ENCODE measurements around the gene ZNF710. TPM values are rescaled to one million over a fixed set of nuclear protein-coding genes. Genes with fewer than 3 reads are reported as not detected.

Gene ZNF710
- total and polyA plus RNA-seq, 2 of the 8 experiments (the other 6 are each of a cell fraction or from before 2014, with no cell fraction given) = 10.5 to 24.0 TPM

GRCh38 chr15:90106522-90107117, 105.5 kb downstream of the ZNF710 start:
- peak overlapping the region; percentile 81; the same call in 1 of the 2 replicates for H2BK15ac ChIP-seq (ENCODE audit: low read length)
- H3K9ac ChIP-seq (replicated peaks in 1 of 4; ENCODE audit: extremely low read depth in 1 of 4, low read depth in 3 of 4, low read length in 3 of 4) = no peak overlapping the region
- peak overlapping the region; percentile 65 for H4K91ac ChIP-seq (replicated peaks; ENCODE audit: insufficient read length, low read length)
- H3K79me1 ChIP-seq (ENCODE audit: low read depth, low read length) = no peaks in the 10 kb centered on the region
- no peak overlapping the region for H3K56ac ChIP-seq (replicated peaks; ENCODE audit: insufficient read length, low read depth, low read length)
- H3K23ac ChIP-seq (ENCODE audit: insufficient read length) = no peak overlapping the region
- H3K18ac ChIP-seq (ENCODE audit: extremely low read depth, low read length) = no peak overlapping the region; the same call in 1 of the 2 replicates
- FAIRE-seq (no peak), DNase-seq (ENCODE audit: low read depth in 1 of 2, low spot score in 2 of 2) (no peak)
- H3K9me3 ChIP-seq (ENCODE audit: insufficient read depth in 2 of 2, low read depth in 1 of 2, low read length in 1 of 2) = no peaks in the 10 kb centered on the region
- no peak overlapping the region for H2BK120ac ChIP-seq (replicated peaks; ENCODE audit: low read depth, low read length)
- H4K20me1 ChIP-seq (replicated peaks in 1 of 2; ENCODE audit: control insufficient read depth in 1 of 2, insufficient read depth in 2 of 2, low read length in 2 of 2) = no peaks in the 10 kb centered on the region
- no peak overlapping the region for H4K8ac ChIP-seq (ENCODE audit: extremely low read depth, insufficient read depth, low read length)
- H3K27me3 ChIP-seq (replicated peaks in 1 of 4; ENCODE audit: control insufficient read depth in 3 of 4, extremely low read depth in 1 of 4, insufficient read depth in 3 of 4, low read length in 3 of 4) = peaks cover 0 to 21% (median 13%) of the 10 kb centered on the region in 4 experiments; a peak in 6 of 7 replicates
- no peak overlapping the region for H3K4me3 ChIP-seq (ENCODE audit: extremely low read depth in 1 of 4, insufficient read depth in 2 of 4, low read depth in 3 of 4, low read length in 4 of 4)
- peak overlapping the region; percentile 84 for H2AFZ ChIP-seq (ENCODE audit: low read length)
- WGBS, 2 experiments (ENCODE audit: extremely low coverage in 1 of 2, insufficient coverage in 1 of 2, insufficient read length in 1 of 2, insufficient replicate concordance in 2 of 2, low coverage in 1 of 2, low lambda C conversion rate in 2 of 2, missing lambda C conversion rate in 1 of 2) = 80% methylated on average over 7 of the region's 7 CpGs; no CpG with 5 or more reads in 1 of the 2 experiments
- H3K23me2 ChIP-seq (ENCODE audit: low read depth, low read length) = peaks cover 2% of the 10 kb centered on the region
- H3K79me2 ChIP-seq (ENCODE audit: control insufficient read depth in 1 of 2, insufficient read depth in 2 of 2, low read length in 2 of 2) = no peaks in the 10 kb centered on the region
- no peak overlapping the region for H3K14ac ChIP-seq (ENCODE audit: insufficient read length)
- H3K36me3 ChIP-seq (ENCODE audit: control insufficient read depth in 2 of 4, insufficient read depth in 4 of 4, low read length in 3 of 4) = no peaks in the 10 kb centered on the region
- H3K4me2 ChIP-seq (ENCODE audit: insufficient read depth in 1 of 2, low read depth in 2 of 2, low read length in 2 of 2) = no peak overlapping the region
- CTCF ChIA-PET (ENCODE audit: partially characterized antibody) = interaction anchor here (0.5 to 1.5 kb wide), 10 partner anchors 8 to 346 kb away, joined by 3 to 8 read pairs (median 4); no protein-coding TSS in a partner anchor
- peak overlapping the region; percentile 80; the same call in 1 of the 2 replicates for H2BK12ac ChIP-seq (ENCODE audit: low read depth, low read length)
- POLR2A ChIA-PET (ENCODE audit: partially characterized antibody) = no interaction called here
- H2BK5ac ChIP-seq (ENCODE audit: low read depth, low read length) = 0 out of 2 replicates have a peak overlapping the region, but pooled peaks have one; percentile 44
- H3K4me1 ChIP-seq (replicated peaks in 1 of 4; ENCODE audit: control insufficient read depth in 3 of 4, insufficient read depth in 4 of 4, low read length in 3 of 4) = peaks cover 0 to 5% (median 1%) of the 10 kb centered on the region in 4 experiments; a peak in 3 of 7 replicates
- H3K4ac ChIP-seq (replicated peaks; ENCODE audit: insufficient read length, low read depth, low read length) = no peak overlapping the region
- H2AK5ac ChIP-seq (ENCODE audit: low read depth, low read length) = 0 out of 2 replicates have a peak overlapping the region, but pooled peaks have one; percentile 39
- H2BK20ac ChIP-seq (ENCODE audit: low read length) = no peak overlapping the region
- H3K27ac ChIP-seq (ENCODE audit: low read depth, low read length) = no peak overlapping the region
- H4K5ac ChIP-seq (ENCODE audit: insufficient read length, low read depth, low read length) = no peak overlapping the region
- TF ChIP-seq SIX5 (IDR thresholded peaks at IDR 0.05; ENCODE audit: low read depth, low read length) (no peak), SIRT6 (IDR thresholded peaks at IDR 0.05; ENCODE audit: low read length) (no peak), HDAC2 (IDR thresholded peaks at IDR 0.05; ENCODE audit: borderline replicate concordance in 1 of 2, low read depth in 2 of 2, low read length in 2 of 2) (no peak), TAF7 (optimal IDR thresholded peaks at IDR 0.05; ENCODE audit: borderline replicate concordance, low read depth, low read length) (no peak), SP1 (IDR thresholded peaks at IDR 0.05; ENCODE audit: low read depth, low read length) (no peak), TBP (IDR thresholded peaks at IDR 0.05; ENCODE audit: low read depth, low read length) (no peak), BACH1 (IDR thresholded peaks at IDR 0.05; ENCODE audit: low read length) (no peak), SRF (IDR thresholded peaks at IDR 0.05; ENCODE audit: low read depth, low read length) (0 out of 2 replicates have a peak, but pooled peaks have one; percentile 26), SUZ12 (IDR thresholded peaks at IDR 0.05; ENCODE audit: low read length) (no peak), RFX5 (IDR thresholded peaks at IDR 0.05; ENCODE audit: borderline replicate concordance, low read depth, low read length) (no peak), TEAD4 (IDR thresholded peaks at IDR 0.05; ENCODE audit: low read depth, low read length) (0 out of 2 replicates have a peak, but pooled peaks have one; percentile 23), POLR2AphosphoS5 (IDR thresholded peaks at IDR 0.05; ENCODE audit: low read depth, low read length) (no peak), CBX5 (IDR thresholded peaks at IDR 0.05; ENCODE audit: low read depth, low read length) (no peak), CBX8 (IDR thresholded peaks at IDR 0.05; ENCODE audit: borderline replicate concordance, low read depth, low read length) (no peak)

Measured in H1 (cell line).